Putamen (tissue), 1 donor: ENCODE results near the gene ZDHHC11B.
"Not testable (repeated sequence)": the region's sequence is repeated elsewhere in the genome, so short reads cannot be mapped to it uniquely, and the experiment has no call there.

Experiments used
- DNase-seq: peaks from one replicate; pipeline ENCODE4 v3.0.0-alpha.2; 2016; ENCODE audit warnings: low spot score

The ZDHHC11B gene

DNA sequence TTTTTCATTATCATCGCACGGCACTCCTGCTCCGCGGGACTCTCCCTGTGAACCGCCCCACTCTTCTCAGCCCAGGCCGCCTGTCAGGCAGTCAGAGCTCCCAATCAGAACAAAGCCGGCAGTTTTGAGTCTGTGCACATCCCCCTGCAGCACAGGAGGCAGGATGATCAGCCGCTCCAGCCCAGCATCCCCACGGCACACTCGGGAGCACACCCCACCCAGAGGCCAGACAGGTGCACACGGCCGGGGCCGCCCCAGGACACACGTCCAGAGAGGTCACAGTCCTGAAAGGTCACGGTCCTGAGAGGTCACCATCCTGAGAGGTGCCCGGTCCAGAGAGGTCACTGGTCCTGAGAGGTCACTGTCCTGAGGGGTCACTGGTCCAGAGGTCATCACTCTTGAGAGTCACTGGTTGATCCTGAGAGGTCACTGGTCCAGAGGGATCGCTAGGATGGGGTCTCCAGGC, 99.7 kb downstream of the ZDHHC11B start:
- no peak for DNase-seq

DNA sequence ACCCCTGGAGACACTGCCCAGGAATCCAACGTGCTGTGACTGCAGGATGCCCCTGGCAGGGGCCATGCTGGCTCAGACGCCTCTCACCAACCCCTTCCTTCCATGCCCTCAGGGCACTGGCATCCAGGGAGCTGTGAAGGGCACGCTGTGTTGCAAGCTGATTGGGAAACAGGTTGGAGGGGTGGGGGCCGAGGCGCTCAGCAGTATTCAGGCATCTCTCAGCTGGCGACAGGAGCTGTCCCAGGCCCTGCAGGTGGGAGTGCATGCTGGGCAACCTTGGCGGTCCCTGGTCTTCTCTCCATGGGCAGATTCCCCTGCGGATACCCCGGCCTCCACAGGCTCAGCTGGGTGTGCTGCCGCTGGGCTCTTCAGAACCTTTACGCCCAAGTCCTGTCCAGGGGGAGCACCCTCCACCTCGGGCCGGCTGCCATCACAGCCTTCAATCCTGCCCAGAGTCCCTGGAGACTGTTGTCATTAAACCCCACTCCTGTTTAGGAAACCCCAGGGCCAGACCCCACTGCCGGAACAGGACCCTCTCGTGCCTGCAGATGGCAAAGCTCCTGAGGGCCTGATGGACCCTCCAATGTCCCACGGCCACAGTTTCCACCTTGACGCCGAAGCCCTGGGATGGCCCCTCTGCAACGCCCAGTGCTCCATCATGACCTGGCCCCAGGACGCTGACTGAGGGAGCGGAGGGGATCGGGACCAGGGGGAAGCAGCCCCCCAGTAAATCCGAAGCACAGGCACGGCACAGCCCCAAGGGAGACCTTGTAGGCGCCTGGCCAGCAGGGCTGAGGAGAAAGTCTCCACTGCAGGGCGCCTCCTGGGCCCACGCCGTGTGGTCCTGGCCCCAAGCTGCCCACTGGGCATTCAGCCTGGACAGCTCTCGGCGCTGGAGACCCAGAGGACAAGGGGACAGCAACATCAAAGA, 100.7 kb downstream of the ZDHHC11B start:
- no peak for DNase-seq

DNA sequence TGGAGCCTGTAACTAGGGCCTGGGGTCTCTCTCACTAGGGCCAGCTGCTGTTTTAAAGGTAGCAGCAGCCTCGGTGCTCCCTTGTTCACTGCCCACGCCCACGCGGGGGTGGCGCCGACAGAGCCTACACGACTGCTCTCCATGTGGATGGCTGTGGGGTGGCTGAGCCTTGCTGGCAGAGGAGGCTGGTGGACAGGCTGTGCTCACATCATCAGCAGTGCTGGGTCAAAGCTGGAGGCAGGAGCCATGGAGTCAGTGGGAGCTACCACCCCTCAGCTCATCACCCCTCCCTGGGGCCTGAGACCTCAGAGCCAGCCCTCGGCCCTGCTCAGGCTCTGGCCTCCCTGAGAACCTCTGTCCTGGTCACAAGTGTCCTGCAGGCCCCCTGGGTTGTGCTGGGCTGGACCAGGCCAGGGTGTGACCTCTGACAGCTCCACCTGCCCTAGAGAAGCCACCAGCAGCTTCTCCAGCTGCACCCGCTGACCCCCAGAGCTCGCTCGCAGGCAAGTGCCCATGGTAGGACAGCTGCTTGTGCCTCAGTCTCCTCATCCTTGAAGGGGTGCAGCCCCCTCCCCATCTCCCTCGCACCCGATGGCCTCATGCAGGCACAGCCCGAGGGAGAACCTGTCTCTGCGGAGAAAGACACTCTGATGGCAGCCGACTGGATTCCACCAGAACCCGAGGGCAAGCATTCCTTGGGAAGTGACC, 101.7 kb downstream of the ZDHHC11B start:
- not testable (repeated sequence) for DNase-seq

DNA sequence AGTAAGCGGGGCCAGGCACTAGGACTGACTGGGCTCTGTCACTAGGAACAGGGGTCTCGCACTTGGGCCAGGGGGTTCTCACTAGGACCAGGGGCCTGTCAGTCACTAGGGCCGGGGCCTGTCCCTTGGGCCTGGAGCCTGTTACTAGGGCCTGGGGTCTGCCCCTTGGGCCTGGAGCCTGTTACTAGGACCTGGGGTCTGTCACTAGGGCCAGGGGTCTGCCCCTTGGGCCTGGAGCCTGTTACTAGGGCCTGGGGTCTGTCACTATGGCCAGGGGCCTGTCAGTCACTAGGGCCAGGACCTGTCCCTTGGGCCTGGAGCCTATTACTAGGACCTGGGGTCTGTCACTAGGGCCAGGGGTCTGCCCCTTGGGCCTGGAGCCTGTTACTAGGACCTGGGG, 102.3 kb downstream of the ZDHHC11B start:
- not testable (repeated sequence) for DNase-seq

DNA sequence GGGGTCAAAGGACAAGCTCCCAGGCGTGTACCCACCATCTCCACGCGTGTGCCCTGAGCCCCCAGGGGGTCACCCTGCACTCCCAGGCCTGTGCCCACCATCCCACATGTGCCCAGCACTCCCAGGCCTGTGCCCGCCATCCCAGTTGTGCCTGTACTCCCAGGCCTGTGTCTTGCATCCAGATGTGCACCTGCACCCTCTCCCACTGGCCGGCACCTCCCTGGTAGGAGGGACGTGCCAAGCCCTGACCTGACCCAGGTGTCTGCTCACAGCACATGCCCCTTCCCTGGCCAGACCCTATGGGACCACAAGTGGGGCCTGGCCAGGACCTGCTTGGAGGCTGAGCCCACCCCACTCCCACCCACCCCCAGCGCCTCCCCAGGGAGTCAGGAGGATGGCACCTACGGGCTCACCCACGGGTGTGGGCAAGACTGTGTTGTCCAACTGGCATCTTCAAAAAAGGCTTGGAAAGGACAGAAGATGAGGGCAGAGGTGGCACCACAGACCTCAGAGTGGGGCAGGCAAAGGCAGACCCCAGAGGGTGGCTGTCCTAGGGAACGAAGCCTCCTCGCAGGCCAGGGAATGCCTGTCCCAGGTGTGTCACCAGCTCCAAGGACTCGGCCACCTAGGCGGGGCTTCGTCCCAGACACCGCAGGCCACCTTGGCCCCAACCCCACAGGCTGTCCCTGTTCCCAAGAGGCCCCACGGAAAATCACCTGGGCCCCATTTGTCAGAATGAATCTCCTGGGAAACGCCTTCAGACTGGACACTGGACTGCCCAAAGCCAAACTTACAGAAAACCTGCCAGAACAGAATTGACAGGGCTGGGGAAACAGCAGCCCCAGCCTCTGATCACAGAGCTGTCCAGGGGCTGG, 103.0 kb downstream of the ZDHHC11B start:
- DNase-seq, result not testable (repeated sequence)

- not testable (repeated sequence) for DNase-seq
These were observed 103.7 kb downstream of the ZDHHC11B start for GRCh38 chr5:680836-681235.

- DNase-seq, result not testable (repeated sequence)
These were observed 104.3 kb downstream of the ZDHHC11B start for GRCh38 chr5:680118-680795.

DNA sequence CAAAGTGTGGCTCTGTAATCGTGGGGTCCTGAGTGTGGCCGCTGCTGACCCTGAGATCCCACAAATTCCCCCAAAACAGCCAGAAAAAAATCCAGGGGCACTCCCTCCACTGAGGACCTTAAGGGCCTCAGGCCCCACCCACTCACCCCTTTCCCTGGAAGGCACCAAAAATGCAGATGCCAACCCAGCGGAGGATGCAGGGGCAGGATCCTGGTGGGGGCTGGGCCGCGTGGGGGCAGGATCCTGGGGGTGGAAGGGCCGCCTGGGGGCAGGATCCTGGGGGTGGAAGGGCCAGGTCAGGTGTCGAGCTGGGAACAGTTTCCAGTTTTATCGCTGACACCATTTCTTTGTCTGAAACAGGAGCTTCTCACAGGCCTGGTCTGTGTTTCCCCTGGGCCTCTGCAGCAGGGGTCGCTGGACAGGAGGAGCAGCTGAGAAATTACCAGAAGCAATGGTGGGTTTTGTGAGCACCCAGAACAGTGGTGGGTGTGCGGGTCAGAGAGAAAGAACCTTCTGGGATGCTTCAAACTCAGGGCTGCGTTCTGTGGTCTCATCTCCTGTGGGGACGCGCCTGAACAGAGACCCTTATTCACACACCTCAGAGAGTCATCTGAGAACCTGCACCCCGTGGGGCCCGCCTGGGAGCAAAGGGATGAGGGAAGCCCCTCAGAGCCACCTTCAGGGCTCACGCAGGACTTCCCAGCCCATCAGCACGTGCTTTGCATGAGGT, 105.2 kb downstream of the ZDHHC11B start:
- not testable (repeated sequence) for DNase-seq

GRCh38 chr5:678521-678920, 106.0 kb downstream of the ZDHHC11B start:
- DNase-seq, result not testable (repeated sequence)

DNA sequence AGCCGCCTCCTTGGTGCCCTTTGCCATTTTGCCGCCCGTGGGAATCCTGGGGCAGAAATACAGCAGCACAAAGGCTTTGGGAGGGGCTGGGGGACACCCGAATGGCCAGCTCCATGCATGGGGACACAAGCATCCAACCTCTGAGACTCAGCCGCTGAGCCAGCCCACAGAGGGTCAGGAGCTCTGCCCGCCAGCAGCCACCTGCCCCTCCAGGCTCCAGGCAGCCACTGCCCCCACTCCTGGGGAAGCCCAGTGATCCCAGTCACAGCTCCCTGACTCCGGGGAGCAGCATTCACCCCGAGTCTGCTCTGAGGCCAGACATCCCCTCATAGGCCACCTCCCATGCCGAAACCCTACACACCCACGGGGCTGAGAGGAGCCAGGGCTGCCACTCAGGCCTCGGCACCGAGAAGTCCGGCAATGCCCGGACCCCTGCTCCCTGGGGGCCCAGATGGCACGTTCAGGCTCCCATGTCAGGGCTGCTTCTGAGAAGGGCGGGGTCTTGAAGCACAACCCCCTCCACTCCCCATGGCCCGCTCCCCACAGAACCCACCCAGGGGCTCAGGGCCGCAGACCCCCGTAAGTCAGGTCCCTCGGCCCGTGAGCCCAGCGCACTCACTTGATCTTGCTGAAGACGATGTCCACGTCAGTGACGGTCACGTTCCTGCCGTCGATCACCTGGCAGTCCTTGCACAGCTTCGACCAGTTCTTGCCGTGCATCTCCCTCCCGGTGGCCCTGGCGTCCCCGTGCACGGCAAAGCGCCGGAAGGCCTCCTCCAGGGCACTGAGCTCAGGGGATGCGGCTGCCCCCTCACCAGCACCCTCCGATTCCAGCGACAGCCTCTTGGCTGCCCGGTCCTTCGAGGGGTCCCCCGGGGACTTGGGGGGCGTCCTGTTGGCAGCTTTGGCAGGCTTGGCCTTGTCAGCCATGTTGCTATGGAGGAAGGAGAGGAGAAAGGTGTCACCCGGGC, 107.1 kb downstream of the ZDHHC11B start:
- no peak for DNase-seq

GRCh38 chr5:676699-677076, 107.8 kb downstream of the ZDHHC11B start:
- DNase-seq, result no peak

DNA sequence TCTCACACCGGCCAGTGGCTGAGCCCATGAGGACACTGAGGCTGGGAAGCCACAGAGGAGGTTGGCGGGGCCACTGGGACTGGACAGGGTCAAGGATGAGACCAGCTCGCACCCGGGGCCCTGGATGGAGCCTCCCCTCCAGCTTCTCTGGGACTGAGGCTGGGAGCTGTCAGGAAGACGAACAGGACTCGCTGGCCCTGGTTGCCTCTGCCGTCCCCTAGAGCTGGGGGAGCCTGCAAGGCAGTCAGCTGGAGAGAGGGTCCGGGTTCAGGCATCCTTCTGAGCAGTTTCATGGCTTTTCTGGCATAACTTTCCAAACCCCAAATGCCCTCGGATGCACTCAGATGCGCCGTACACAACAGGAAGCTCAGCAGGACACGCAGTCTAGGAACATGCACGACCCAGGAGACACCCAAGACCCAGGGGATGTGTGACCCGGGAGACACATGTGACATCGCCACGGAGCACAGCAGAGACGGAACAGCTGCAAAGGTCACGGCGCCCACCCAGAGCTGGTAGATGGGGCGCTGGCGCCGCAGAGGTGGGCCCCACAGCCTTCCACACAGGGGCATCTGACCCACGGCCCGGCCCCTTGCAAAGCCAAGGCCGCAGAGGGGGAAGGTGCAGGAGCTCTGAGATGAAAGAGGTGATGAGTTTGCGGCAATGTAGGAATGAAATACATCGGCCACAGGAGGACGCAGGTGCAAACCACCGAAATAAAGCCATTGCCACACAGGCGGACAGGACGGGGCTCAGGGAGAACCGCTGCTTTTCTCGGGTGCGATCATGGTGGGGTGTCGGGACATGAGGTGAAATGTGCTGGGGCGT, 108.4 kb downstream of the ZDHHC11B start:
- no peak for DNase-seq

- no peak for DNase-seq
These were observed 109.2 kb downstream of the ZDHHC11B start for GRCh38 chr5:675111-675870.

GRCh38 chr5:674630-675011, 109.9 kb downstream of the ZDHHC11B start:
- no peak for DNase-seq

GRCh38 chr5:673831-674629, 110.5 kb downstream of the ZDHHC11B start:
- DNase-seq, result no peak

- no peak for DNase-seq
These were observed 111.2 kb downstream of the ZDHHC11B start for GRCh38 chr5:673161-673830.
